ENCODE measurements around the gene RUVBL1. TPM values are rescaled to one million over a fixed set of nuclear protein-coding genes. Genes with fewer than 3 reads are reported as not detected.

The RUVBL1 gene
- total and polyA plus RNA-seq, 2 experiments from 2014 or later, result 29.7 to 33.5 TPM

DNA sequence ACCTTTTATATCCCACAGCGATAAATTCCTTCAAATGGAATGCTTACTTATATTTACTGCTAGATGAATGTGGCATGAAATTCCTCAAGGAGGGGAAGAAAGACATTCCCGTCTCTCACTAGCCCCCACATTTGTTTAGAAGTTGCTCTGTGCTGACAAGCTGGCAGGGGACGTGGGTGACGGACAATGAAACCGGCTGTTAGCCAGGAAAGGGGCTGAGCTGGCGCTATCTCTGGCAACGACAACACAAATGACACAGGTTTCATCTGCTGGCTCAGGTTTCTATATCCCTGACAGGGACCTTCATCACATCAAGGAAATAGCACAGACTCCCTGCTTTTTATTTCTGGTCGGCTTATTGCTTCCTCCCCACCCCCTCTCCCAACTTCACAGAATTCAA is 15.8 kb downstream of the RUVBL1 start:
- Histone ChIP-seq H3K27me3 (no peaks in the 10 kb centered on the region), H3K79me2 (no peaks in the 10 kb centered on the region), H4K20me1 (ENCODE audit: insufficient read depth, poor library complexity, severe bottlenecking) (no peaks in the 10 kb centered on the region), H3K27ac (no peak overlapping the region), H3K4me1 (ENCODE audit: insufficient read depth) (no peaks in the 10 kb centered on the region), H3K9me2 (replicated peaks; ENCODE audit: insufficient read depth) (no peaks in the 10 kb centered on the region), H3K4me2 (no peak overlapping the region), H3K36me3 (replicated peaks; ENCODE audit: insufficient read depth, low read depth) (no peaks in the 10 kb centered on the region), H3K4me3 (no peak overlapping the region), H2AFZ (no peak overlapping the region), H3K9me3 (ENCODE audit: low read depth) (no peaks in the 10 kb centered on the region)
- 57% methylated on average over 8 of the region's 8 CpGs for WGBS (ENCODE audit: low lambda C conversion rate, missing lambda C conversion rate)
- DNase-seq (ENCODE audit: low spot score), result no peak
- TF ChIP-seq EZH2 (IDR thresholded peaks at IDR 0.05; ENCODE audit: borderline replicate concordance) (no peak), EZH2phosphoT487 (IDR thresholded peaks at IDR 0.05; ENCODE audit: low read depth, severe bottlenecking, unreplicated experiment) (no peak)
- TF ChIP-seq, protein P1, sequence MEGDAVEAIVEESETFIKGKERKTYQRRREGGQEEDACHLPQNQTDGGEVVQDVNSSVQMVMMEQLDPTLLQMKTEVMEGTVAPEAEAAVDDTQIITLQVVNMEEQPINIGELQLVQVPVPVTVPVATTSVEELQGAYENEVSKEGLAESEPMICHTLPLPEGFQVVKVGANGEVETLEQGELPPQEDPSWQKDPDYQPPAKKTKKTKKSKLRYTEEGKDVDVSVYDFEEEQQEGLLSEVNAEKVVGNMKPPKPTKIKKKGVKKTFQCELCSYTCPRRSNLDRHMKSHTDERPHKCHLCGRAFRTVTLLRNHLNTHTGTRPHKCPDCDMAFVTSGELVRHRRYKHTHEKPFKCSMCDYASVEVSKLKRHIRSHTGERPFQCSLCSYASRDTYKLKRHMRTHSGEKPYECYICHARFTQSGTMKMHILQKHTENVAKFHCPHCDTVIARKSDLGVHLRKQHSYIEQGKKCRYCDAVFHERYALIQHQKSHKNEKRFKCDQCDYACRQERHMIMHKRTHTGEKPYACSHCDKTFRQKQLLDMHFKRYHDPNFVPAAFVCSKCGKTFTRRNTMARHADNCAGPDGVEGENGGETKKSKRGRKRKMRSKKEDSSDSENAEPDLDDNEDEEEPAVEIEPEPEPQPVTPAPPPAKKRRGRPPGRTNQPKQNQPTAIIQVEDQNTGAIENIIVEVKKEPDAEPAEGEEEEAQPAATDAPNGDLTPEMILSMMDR (IDR thresholded peaks at IDR 0.05; ENCODE audit: poor library complexity), result no peak

DNA sequence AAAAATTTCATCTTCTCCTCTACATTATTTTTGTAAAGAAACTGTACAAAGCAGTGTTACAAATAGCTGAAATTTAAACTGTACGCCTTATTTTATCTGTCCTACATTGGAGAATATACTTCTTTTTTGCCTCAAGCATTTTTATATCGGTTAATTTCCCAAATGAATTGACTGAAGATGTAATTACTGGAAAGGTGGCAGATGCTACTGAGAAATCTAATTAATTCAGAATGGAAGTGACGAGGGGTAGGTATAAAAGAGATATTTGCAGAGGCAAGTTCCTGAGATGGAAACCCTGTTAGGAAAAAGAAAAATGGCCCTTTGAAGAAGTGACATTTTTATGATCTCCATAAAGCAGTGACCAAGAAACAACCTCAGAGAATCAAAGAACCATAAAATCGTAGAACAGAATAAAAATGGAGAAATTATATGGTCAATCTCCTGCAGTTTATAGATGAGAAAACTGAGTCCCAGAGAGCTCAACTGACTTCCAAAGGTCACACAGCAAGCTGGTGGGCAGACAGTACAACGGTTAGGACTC is 20.4 kb downstream of the RUVBL1 start:
- Histone ChIP-seq H3K9me3 (ENCODE audit: low read depth) (no peaks in the 10 kb centered on the region), H3K9me2 (replicated peaks; ENCODE audit: insufficient read depth) (no peaks in the 10 kb centered on the region), H3K4me2 (no peak overlapping the region), H3K27ac (no peak overlapping the region), H3K27me3 (no peaks in the 10 kb centered on the region), H2AFZ (no peak overlapping the region), H4K20me1 (ENCODE audit: insufficient read depth, poor library complexity, severe bottlenecking) (no peaks in the 10 kb centered on the region), H3K4me1 (ENCODE audit: insufficient read depth) (peaks cover 12% of the 10 kb centered on the region), H3K36me3 (replicated peaks; ENCODE audit: insufficient read depth, low read depth) (no peaks in the 10 kb centered on the region), H3K79me2 (no peaks in the 10 kb centered on the region), H3K4me3 (no peak overlapping the region)
- no peak for DNase-seq (ENCODE audit: low spot score)
- TF ChIP-seq EZH2phosphoT487 (IDR thresholded peaks at IDR 0.05; ENCODE audit: low read depth, severe bottlenecking, unreplicated experiment) (no peak), EZH2 (IDR thresholded peaks at IDR 0.05; ENCODE audit: borderline replicate concordance) (no peak)
- TF ChIP-seq, protein P1 (IDR thresholded peaks at IDR 0.05; ENCODE audit: poor library complexity), result no peak
- 87% methylated on average over 5 of the region's 5 CpGs for WGBS (ENCODE audit: low lambda C conversion rate, missing lambda C conversion rate)

DNA sequence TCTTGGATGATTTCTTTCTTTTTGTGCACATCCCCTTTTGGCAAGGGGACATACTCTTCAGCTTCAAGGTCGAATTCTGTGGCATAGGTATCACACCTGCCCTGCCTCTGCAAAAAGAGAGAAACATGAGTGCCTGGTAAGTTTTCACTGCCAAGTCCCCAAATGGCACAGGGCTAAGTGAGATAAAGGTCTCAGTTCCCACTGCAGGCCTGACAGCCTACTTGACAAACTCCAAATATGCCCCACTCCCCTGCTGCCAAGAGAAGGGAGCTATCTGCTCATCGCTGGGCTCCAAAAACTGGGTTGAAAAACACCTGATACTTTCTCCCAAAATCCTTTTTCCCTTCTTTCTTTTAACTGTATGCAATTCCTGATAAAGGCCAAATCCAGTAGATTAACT is 23.0 kb downstream of the RUVBL1 start:
- H3K9me2 ChIP-seq (replicated peaks; ENCODE audit: insufficient read depth), result no peaks in the 10 kb centered on the region
- DNase-seq (ENCODE audit: low spot score), result no peak
- H3K27me3 ChIP-seq, result no peaks in the 10 kb centered on the region
- no peaks in the 10 kb centered on the region for H3K9me3 ChIP-seq (ENCODE audit: low read depth)
- no peak overlapping the region for H3K4me2 ChIP-seq
- no peak overlapping the region for H3K27ac ChIP-seq
- H3K36me3 ChIP-seq (replicated peaks; ENCODE audit: insufficient read depth, low read depth), result no peaks in the 10 kb centered on the region
- no peak overlapping the region for H3K4me3 ChIP-seq
- no peaks in the 10 kb centered on the region for H3K79me2 ChIP-seq
- no peaks in the 10 kb centered on the region for H4K20me1 ChIP-seq (ENCODE audit: insufficient read depth, poor library complexity, severe bottlenecking)
- no peak overlapping the region for H2AFZ ChIP-seq
- H3K4me1 ChIP-seq (ENCODE audit: insufficient read depth), result peaks cover 15% of the 10 kb centered on the region
- TF ChIP-seq EZH2 (IDR thresholded peaks at IDR 0.05; ENCODE audit: borderline replicate concordance), result no peak
- TF ChIP-seq, protein P1 (IDR thresholded peaks at IDR 0.05; ENCODE audit: poor library complexity), result no peak
- TF ChIP-seq EZH2phosphoT487 (IDR thresholded peaks at IDR 0.05; ENCODE audit: low read depth, severe bottlenecking, unreplicated experiment), result no peak
- WGBS (ENCODE audit: low lambda C conversion rate, missing lambda C conversion rate), result 90% methylated on average over 2 of the region's 2 CpGs

All from hepatocyte (in vitro differentiated cells).